Endothelial cell of umbilical vein (primary cell): ENCODE data around the gene CPEB1. TPM values are rescaled to one million over a fixed set of nuclear protein-coding genes. Genes with fewer than 3 reads are reported as not detected.
"Not testable (repeated sequence)": the region's sequence is repeated elsewhere in the genome, so short reads cannot be mapped to it uniquely, and the experiment has no call there.

Source experiments
- BruUV-seq: library from RNA; stranded (reverse); fragments of 400-500 nt; replicated peaks from 2 replicates; lab custom pipeline; 2021; lab: Mats Ljungman, UMichigan
- CTCF ChIA-PET: fragments of 300-600, 350-600 bp; sonication (Branson Sonifier 250); formaldehyde crosslinking; loops from one replicate; lab custom pipeline; 2021; ENCODE audit warnings: antibody characterized with exemption, inconsistent platforms; lab: Charles Lee
- POLR2A ChIA-PET: fragments of 300-600, 350-600 bp; sonication (Branson Sonifier 250); formaldehyde crosslinking; loops from one replicate; lab custom pipeline; 2021; ENCODE audit warnings: antibody characterized with exemption, inconsistent platforms; lab: Charles Lee
- DNase-seq: peaks from one replicate; pipeline ENCODE4 v3.0.0-alpha.2; 2011; ENCODE audit warnings: low read depth, low spot score
- FAIRE-seq: peaks from 2 replicates; lab custom pipeline; 2011; peaks lifted over from hg19 to GRCh38; lab: Jason Lieb, UNC
- H2AFZ ChIP-seq: 2 replicates; pipeline ENCODE4 v1.6.0; 2012; ENCODE audit warnings: low read depth, low read length, control low read depth, inconsistent platforms
- H3K27ac ChIP-seq: 2 replicates; pipeline ENCODE4 v1.5.1; 2011; ENCODE audit warnings: low read depth, mild to moderate bottlenecking, control low read depth, low read length, moderate library complexity; ENCODE audit not compliant: insufficient read depth
- H3K27me3 ChIP-seq, 2 experiments: 2 replicates each; pipeline versions ENCODE4 v1.6.0 to v1.6.1; 2011; ENCODE audit warnings: low read length in 2 of 2, mixed read lengths in 1 of 2; ENCODE audit not compliant: control insufficient read depth in 2 of 2, insufficient read depth in 2 of 2
- H3K36me3 ChIP-seq, 2 experiments: 2 replicates in 1 of 2; 3 replicates in 1 of 2; pipeline ENCODE4 v1.5.1; 2011; ENCODE audit warnings: low read length in 2 of 2, mild to moderate bottlenecking in 1 of 2, moderate library complexity in 1 of 2; ENCODE audit not compliant: control insufficient read depth in 2 of 2, insufficient read depth in 2 of 2; ENCODE audit errors: extremely low read depth in 1 of 2
- H3K4me1 ChIP-seq: 3 replicates; pipeline ENCODE4 v1.5.1; 2011; ENCODE audit warnings: mild to moderate bottlenecking, low read length; ENCODE audit not compliant: control insufficient read depth, insufficient read depth; ENCODE audit errors: extremely low read depth
- H3K4me2 ChIP-seq: 2 replicates; pipeline ENCODE4 v1.6.1; 2011; ENCODE audit warnings: low read length, control low read depth, mixed read lengths; ENCODE audit not compliant: insufficient read depth
- H3K4me3 ChIP-seq, 3 experiments: fragments of 200-600 bp in 1 of 3; sonication (generic), shearing (Covaris generic) in 1 of 3; replicated peaks in 1 of 3; 2 replicates each; pipeline ENCODE4 v1.5.1; 2011 to 2016; ENCODE audit warnings: control low read depth in 3 of 3, low read length in 3 of 3, mild to moderate bottlenecking in 2 of 3, inconsistent platforms in 1 of 3, low read depth in 1 of 3, moderate library complexity in 1 of 3; ENCODE audit not compliant: insufficient read depth in 1 of 3
- H3K79me2 ChIP-seq: 2 replicates; pipeline ENCODE4 v1.6.0; 2012; ENCODE audit warnings: low read length, inconsistent platforms; ENCODE audit not compliant: control insufficient read depth, insufficient read depth
- H3K9ac ChIP-seq: replicated peaks from 2 replicates; pipeline ENCODE3; 2011; ENCODE audit warnings: low read length, control low read depth; ENCODE audit not compliant: insufficient read depth; ENCODE audit errors: extremely low read depth
- H3K9me1 ChIP-seq: replicated peaks from 3 replicates; pipeline ENCODE4 v1.6.0; 2011; ENCODE audit warnings: mild to moderate bottlenecking, low read length; ENCODE audit not compliant: control insufficient read depth, insufficient read depth; ENCODE audit errors: extremely low read depth
- H3K9me3 ChIP-seq: replicated peaks from 2 replicates; pipeline ENCODE4 v1.5.1; 2012; ENCODE audit warnings: low read length, inconsistent platforms; ENCODE audit not compliant: control insufficient read depth, insufficient read depth
- H4K20me1 ChIP-seq: replicated peaks from 2 replicates; pipeline ENCODE3; 2011; ENCODE audit warnings: mild to moderate bottlenecking, low read length; ENCODE audit not compliant: control insufficient read depth, insufficient read depth; ENCODE audit errors: extremely low read depth
- dilution Hi-C: fragments of 300-500 bp; cut with MboI; formaldehyde crosslinking; loops from one replicate; pipeline ENCODE4 v1.15.0; 2019; ENCODE audit warnings: low sequenced_read_pairs; ENCODE audit not compliant: extremely low pct_ligation_motif_present
- intact Hi-C: fragments of 100-400 bp; cut with micrococcal nuclease; formaldehyde crosslinking; loops from one replicate; pipeline ENCODE4 v1.10.0; 2022
- polyA plus RNA-seq, 4 experiments: library from polyadenylated mRNA; depleted of rRNA in 3 of 4; stranded (reverse) in 3 of 4; unstranded in 1 of 4; fragments of >200 nt; gene quantifications; 2 replicates each; pipeline versions ENCODE4 v1.2.1 to v1.2.3, GENCODE V29; 2011 to 2012; ENCODE audit warnings: missing spikeins in 1 of 4
- total RNA-seq: library from RNA; stranded (reverse); gene quantifications from 2 replicates; pipeline ENCODE4 v1.2.3, GENCODE V29; 2021

The CPEB1 gene
- total and polyA plus RNA-seq, 2 donors (not counting 3 experiments of a cell fraction or from before 2014, with no cell fraction given), result not detected

DNA sequence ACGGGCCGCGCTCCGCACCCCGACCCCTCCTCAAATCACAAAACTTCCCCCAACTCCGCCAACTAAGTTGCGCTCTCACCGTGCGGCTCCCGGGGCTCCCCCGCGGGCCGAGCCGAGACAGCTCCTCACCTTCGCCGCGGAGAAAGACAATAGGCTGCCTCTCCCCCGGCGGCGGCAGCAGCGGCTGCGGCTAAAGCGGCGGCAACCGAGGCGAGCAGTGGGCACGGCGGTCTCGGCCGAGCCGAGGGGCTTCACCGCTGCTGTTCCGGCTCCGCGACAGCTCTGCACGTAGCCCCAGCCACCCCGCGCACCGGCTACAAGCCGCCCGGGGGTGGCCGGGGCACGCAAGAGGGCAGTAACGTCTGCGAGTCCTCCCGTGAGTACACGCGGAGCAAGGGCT is 133.6 kb downstream of the CPEB1 start:
- H3K36me3 ChIP-seq, H3K9ac ChIP-seq, POLR2A ChIA-PET, H3K4me3 ChIP-seq, dilution Hi-C loops, DNase-seq, CTCF ChIA-PET, intact Hi-C loops, H3K9me3 ChIP-seq, H3K27me3 ChIP-seq, BruUV-seq, H3K79me2 ChIP-seq, H3K4me1 ChIP-seq, H3K4me2 ChIP-seq, H4K20me1 ChIP-seq, FAIRE-seq, H2AFZ ChIP-seq, H3K9me1 ChIP-seq, H3K27ac ChIP-seq: not testable (repeated sequence)

DNA sequence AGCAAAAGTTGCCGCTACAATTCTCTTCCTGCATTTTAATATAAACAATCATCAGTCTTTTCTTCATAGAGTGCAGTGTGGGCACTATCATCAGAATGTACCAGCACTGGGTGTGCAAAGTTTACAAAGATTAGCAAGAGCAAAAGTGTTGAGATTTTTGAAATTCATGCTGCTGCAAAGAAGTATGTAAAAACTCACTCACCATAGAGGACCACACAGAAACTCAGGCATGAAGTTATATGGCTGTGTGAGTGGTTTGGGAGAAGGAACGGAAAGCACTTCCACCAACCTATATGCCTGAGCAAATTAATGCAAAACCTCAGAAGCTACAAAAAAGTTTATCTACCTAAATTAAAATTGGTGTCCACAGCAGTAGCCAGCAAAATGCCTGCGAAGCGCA is 139.5 kb downstream of the CPEB1 start:
- H3K9ac ChIP-seq, H3K36me3 ChIP-seq, POLR2A ChIA-PET, H3K9me1 ChIP-seq, H3K4me1 ChIP-seq, H4K20me1 ChIP-seq, DNase-seq, H3K79me2 ChIP-seq, H3K9me3 ChIP-seq, BruUV-seq, H2AFZ ChIP-seq, H3K4me3 ChIP-seq, dilution Hi-C loops, H3K4me2 ChIP-seq, CTCF ChIA-PET, intact Hi-C loops, FAIRE-seq, H3K27me3 ChIP-seq, H3K27ac ChIP-seq: not testable (repeated sequence)

DNA sequence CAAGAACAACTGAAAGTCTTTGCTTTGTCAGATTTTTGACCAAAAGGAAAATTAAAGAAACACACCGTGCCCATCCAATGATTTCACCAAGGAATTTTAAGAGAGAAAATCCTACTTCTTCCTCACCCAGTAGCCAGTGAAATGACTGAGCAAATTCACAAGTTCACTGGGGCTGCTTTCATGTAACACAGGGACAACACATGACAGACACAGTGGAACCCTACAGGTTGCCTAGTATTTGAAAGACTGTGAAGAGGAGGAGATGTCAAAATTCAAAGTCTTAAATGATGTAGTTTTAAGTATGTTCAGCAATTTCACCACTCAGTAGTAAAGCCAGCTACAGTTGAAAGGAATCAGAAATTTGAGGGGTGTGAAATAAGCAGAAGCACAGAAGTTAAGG is 140.1 kb downstream of the CPEB1 start:
- H3K27ac ChIP-seq, CTCF ChIA-PET, dilution Hi-C loops, H3K9me1 ChIP-seq, H2AFZ ChIP-seq, BruUV-seq, H3K79me2 ChIP-seq, H3K27me3 ChIP-seq, H4K20me1 ChIP-seq, H3K4me3 ChIP-seq, POLR2A ChIA-PET, H3K9ac ChIP-seq, H3K36me3 ChIP-seq, DNase-seq, FAIRE-seq, H3K4me1 ChIP-seq, intact Hi-C loops, H3K9me3 ChIP-seq, H3K4me2 ChIP-seq: not testable (repeated sequence)

- H2AFZ ChIP-seq, H3K4me2 ChIP-seq, BruUV-seq, POLR2A ChIA-PET, DNase-seq, dilution Hi-C loops, H4K20me1 ChIP-seq, H3K79me2 ChIP-seq, FAIRE-seq, intact Hi-C loops, H3K27ac ChIP-seq, H3K9me3 ChIP-seq, H3K36me3 ChIP-seq, H3K27me3 ChIP-seq, CTCF ChIA-PET, H3K9ac ChIP-seq, H3K4me1 ChIP-seq, H3K9me1 ChIP-seq, H3K4me3 ChIP-seq: not testable (repeated sequence)
Observed at GRCh38 chr15:82505842-82506241, 141.3 kb downstream of the CPEB1 start.
